Measurements from ENCODE around the gene RPH3AL.

DNA sequence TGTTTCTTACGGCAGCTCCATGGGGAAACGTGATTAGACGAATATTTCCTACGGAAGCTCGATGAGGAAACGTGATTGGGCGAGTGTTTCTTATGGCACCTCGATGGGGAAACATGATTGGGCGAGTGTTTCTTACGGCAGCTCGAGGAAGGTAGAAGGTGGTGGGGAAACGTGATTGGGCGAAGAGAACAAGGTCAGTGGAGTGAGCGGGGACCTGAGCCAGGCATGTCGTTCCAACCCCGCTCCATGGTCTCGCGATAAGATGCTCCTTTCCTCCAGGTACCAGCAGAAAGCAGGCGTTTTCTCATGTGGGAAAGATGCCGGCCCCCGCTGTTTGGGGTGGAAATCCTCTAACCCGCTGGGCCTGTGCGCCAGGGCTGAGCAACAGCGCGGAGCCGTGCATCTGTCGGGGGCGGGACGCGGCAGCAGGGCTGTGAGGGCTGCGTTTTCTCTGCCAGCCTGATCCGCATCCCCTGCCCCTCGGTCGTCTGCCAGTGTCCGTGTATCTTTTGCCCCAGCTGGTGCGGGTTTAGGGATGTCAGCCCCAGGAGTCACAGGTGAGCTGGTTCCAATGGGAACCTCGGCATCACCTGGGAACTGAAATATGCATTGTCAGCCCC lies 145.6 kb downstream of the RPH3AL start:
- TF ChIP-seq, protein P1, sequence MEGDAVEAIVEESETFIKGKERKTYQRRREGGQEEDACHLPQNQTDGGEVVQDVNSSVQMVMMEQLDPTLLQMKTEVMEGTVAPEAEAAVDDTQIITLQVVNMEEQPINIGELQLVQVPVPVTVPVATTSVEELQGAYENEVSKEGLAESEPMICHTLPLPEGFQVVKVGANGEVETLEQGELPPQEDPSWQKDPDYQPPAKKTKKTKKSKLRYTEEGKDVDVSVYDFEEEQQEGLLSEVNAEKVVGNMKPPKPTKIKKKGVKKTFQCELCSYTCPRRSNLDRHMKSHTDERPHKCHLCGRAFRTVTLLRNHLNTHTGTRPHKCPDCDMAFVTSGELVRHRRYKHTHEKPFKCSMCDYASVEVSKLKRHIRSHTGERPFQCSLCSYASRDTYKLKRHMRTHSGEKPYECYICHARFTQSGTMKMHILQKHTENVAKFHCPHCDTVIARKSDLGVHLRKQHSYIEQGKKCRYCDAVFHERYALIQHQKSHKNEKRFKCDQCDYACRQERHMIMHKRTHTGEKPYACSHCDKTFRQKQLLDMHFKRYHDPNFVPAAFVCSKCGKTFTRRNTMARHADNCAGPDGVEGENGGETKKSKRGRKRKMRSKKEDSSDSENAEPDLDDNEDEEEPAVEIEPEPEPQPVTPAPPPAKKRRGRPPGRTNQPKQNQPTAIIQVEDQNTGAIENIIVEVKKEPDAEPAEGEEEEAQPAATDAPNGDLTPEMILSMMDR (IDR thresholded peaks at IDR 0.05) = no peak
- no peak for TF ChIP-seq POLR2AphosphoS5 (IDR thresholded peaks at IDR 0.05)
